HFFc6 (cell line): ENCODE results near the gene KRTAP9-6. TPM values are rescaled to one million over a fixed set of nuclear protein-coding genes. Genes with fewer than 3 reads are reported as not detected.

Experiments
- DNase-seq: peaks from one replicate; pipeline ENCODE4 v3.0.0-alpha.2; 2018
- H3K27ac Mint-ChIP-seq: 2 replicates; pipeline ENCODE4 v1.8.0; 2020; ENCODE audit warnings: mild to moderate bottlenecking, mixed read lengths
- H3K27me3 Mint-ChIP-seq: 2 replicates; pipeline ENCODE4 v1.8.0; 2021; ENCODE audit warnings: mild to moderate bottlenecking, moderate library complexity, mixed read lengths; ENCODE audit not compliant: insufficient read depth
- H3K36me3 Mint-ChIP-seq: 2 replicates; pipeline ENCODE4 v1.8.0; 2021; ENCODE audit warnings: low read depth, mixed read lengths
- H3K4me1 Mint-ChIP-seq: 2 replicates; pipeline ENCODE4 v1.8.0; 2020; ENCODE audit warnings: low read depth, mixed read lengths
- H3K4me3 Mint-ChIP-seq: 2 replicates; pipeline ENCODE4 v1.8.0; 2020; ENCODE audit warnings: mild to moderate bottlenecking, moderate library complexity, mixed read lengths
- H3K9me3 Mint-ChIP-seq: 2 replicates; pipeline ENCODE4 v1.8.0; 2020; ENCODE audit warnings: mild to moderate bottlenecking, mixed read lengths
- total RNA-seq, 6 experiments: library from RNA; stranded (reverse); fragmentation: NEBNext Ultra II Directional; extraction: Animal tissue kit (Norgen Biotek cat#: 25700); gene quantifications; 2 replicates in 1 of 6; 3 replicates in 5 of 6; pipeline ENCODE4 v1.2.3, GENCODE V29; 2021
- TF ChIP-seq, protein P1 (sequence below): fragments of 200-600 bp; sonication (generic); IDR thresholded peaks from 2 replicates; pipeline ENCODE4 v1.5.0; 2021; ENCODE audit warnings: antibody characterized with exemption, mild to moderate bottlenecking

The KRTAP9-6 gene
- total RNA-seq, 6 experiments from 2014 or later, result not detected

DNA sequence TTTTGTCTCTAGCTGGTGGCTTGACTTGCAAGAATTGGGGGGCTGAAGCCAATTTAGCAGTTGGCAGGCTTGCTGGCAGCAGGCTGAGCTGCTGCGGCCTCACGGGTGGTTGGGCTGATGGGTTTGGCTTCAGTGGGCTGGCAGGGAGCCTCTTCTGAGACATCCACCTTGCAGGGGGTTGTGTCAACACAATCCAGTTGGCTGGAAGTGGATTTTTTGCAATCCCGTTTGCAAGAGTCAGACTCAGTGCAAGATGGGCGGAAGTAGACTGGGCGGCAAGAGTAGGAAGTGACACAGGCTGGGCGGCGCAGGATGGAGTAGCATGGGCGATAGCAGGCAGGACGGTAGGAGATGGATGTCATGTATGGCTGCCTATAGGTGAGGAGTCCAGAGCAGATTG lies 42.5 kb downstream of the KRTAP9-6 start:
- no peaks in the 10 kb centered on the region; the same call in 1 of the 2 replicates for H3K9me3 Mint-ChIP-seq
- no peak overlapping the region for H3K27ac Mint-ChIP-seq
- peaks cover 7% of the 10 kb centered on the region for H3K27me3 Mint-ChIP-seq
- H3K4me1 Mint-ChIP-seq, result peaks cover 13% of the 10 kb centered on the region
- TF ChIP-seq, protein P1, sequence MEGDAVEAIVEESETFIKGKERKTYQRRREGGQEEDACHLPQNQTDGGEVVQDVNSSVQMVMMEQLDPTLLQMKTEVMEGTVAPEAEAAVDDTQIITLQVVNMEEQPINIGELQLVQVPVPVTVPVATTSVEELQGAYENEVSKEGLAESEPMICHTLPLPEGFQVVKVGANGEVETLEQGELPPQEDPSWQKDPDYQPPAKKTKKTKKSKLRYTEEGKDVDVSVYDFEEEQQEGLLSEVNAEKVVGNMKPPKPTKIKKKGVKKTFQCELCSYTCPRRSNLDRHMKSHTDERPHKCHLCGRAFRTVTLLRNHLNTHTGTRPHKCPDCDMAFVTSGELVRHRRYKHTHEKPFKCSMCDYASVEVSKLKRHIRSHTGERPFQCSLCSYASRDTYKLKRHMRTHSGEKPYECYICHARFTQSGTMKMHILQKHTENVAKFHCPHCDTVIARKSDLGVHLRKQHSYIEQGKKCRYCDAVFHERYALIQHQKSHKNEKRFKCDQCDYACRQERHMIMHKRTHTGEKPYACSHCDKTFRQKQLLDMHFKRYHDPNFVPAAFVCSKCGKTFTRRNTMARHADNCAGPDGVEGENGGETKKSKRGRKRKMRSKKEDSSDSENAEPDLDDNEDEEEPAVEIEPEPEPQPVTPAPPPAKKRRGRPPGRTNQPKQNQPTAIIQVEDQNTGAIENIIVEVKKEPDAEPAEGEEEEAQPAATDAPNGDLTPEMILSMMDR, result no peak
- H3K36me3 Mint-ChIP-seq, result no peaks in the 10 kb centered on the region
- DNase-seq, result no peak
- no peak overlapping the region for H3K4me3 Mint-ChIP-seq

DNA sequence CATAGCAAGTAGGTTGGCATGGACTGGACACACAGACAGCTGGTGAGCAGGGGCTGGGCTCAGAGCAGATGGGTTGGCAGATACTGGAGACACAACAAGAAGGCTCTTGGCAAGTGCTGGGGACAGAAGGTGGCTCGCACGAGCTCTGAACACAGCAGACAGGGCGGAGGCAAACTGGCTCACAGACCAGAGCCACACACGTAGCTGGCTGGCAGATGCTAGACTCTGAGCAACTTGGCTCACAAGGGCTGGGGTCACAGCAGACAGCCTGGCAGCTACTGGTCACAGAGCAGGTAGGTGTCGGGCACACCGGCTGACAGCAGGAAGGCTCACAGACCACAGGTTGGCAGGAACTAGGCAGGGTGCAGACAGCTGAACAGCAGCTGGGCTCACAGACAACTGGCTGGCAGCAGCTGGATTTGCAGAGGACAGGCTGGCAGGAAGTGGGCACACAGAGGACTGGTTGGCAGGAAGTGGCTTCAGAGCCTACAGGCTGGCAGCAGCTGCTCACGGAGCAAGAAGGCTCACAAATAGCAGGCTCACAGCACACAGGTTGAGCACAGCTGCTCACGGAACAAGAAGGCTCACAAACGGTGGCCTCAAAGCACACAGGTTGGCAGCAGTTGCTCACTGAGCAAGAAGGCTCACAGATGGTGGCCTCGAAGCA lies 43.2 kb downstream of the KRTAP9-6 start:
- Mint-ChIP-seq H3K4me1 (peaks cover 13% of the 10 kb centered on the region), H3K27ac (no peak overlapping the region), H3K27me3 (peaks cover 7% of the 10 kb centered on the region), H3K9me3 (no peaks in the 10 kb centered on the region; the same call in 1 of the 2 replicates), H3K36me3 (no peaks in the 10 kb centered on the region), H3K4me3 (no peak overlapping the region)
- TF ChIP-seq, protein P1, result no peak
- DNase-seq, result no peak

DNA sequence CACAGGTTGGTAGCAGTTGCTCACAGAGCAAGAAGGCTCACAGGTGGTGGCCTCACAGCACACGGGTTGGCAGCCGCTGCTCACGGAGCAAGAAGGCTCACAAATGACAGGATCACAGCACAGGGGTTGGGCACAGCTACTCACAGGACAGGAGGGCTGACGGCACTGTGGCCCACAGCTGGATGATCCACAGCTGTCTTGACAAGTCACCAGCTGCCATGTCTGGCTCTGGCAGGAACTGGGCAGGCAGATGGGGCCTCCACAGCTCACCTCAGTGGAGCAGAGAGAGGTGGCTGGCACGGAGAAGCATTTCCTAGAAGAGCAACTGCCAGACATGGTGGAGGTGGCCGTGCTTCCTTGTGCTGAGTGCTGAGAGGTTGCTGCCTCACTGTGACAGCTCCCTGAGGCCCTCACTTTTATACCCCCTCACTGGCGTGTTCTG lies 43.8 kb downstream of the KRTAP9-6 start, which contains the start of gene KRTAP16-1:
Gene KRTAP16-1, minus strand, starts transcription at position 392 of the 442 bp plus-strand sequence. Its CDS starts 56 bp downstream, at position 336.
- no peak within 1 kb of the TSS for H3K27ac Mint-ChIP-seq
- H3K27me3 Mint-ChIP-seq, result peaks cover 7% of the 10 kb centered on the region
- TF ChIP-seq, protein P1, result no peak
- DNase-seq, result no peak
- H3K4me1 Mint-ChIP-seq, result peaks cover 13% of the 10 kb centered on the region
- H3K9me3 Mint-ChIP-seq, result no peaks in the 10 kb centered on the region; the same call in 1 of the 2 replicates
- H3K36me3 Mint-ChIP-seq, result no peaks in the 10 kb centered on the region
- no peak within 1 kb of the TSS for H3K4me3 Mint-ChIP-seq

DNA sequence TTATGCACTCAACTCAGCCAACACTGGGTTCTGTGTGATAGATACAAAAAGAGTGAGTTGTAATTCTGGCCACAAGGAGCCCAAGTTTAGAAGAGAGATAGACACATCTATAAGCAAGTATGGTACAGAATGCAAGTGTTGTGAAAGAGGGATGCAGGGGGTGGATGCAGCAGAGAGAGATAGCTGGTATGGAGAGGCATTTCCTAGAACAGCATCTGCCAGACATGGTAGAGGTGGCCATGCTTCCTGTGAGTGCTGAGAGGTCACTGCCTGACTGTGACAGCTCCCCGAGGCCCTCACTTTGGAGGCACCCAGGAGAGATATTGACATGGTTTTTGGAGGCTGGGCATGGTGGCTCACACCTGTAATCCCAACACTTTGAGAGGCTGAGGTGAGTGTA lies 45.9 kb downstream of the KRTAP9-6 start:
- H3K27ac Mint-ChIP-seq, result no peak overlapping the region
- DNase-seq, result no peak
- peaks cover 13% of the 10 kb centered on the region for H3K4me1 Mint-ChIP-seq
- no peak overlapping the region for H3K4me3 Mint-ChIP-seq
- peaks cover 7% of the 10 kb centered on the region for H3K27me3 Mint-ChIP-seq
- no peaks in the 10 kb centered on the region for H3K36me3 Mint-ChIP-seq
- TF ChIP-seq, protein P1, result no peak
- H3K9me3 Mint-ChIP-seq, result no peaks in the 10 kb centered on the region; the same call in 1 of the 2 replicates

DNA sequence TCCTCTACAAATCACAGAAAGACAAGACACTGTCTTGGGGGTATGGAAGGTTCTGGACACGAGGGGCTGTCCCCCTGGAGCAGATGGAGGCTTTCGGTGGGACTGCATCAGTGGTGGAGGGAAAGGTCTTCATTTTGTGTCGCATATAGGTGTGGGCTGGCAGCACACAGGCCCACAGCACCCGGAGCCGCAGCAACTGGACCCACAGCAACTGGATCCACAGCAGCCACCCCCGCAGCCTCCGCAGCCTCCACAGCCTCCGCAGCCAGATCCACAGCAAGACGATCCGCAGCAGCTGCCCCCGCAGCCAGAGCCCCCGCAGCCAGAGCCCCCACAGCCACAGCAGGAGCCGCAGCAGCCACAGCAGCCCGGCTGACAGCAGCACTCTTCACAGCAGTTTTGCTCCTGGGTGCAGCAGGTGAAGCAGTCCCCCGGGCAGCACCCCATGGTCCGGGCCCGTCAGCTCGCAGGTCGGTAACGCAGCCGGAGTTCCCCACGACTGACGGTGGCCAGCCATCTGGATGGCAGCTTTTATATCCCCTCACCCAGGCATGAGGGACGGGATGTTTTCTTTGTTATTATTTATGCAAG lies 50.1 kb downstream of the KRTAP9-6 start, which contains the start of gene KRTAP17-1:
Gene KRTAP17-1, minus strand, starts transcription at position 507 of the 591 bp plus-strand sequence. Its CDS starts 60 bp downstream, at position 447.
- Mint-ChIP-seq H3K27me3 (peaks cover 7% of the 10 kb centered on the region; the same call in 1 of the 2 replicates), H3K27ac (no peak within 1 kb of the TSS), H3K4me1 (no peaks in the 10 kb centered on the region; the same call in 1 of the 2 replicates), H3K9me3 (peaks cover 15% of the 10 kb centered on the region), H3K36me3 (peaks cover 14% of the 10 kb centered on the region), H3K4me3 (no peak within 1 kb of the TSS)
- TF ChIP-seq, protein P1, result no peak
- DNase-seq, result no peak

Other genes starting within 250 kb of the KRTAP9-6 start
- gene KRTAP1-5, start 238.2 kb upstream of the KRTAP9-6 start, total RNA-seq, result 100 to 1,000 TPM in 1 of 6 experiments, 10 to 100 TPM in 5; 61.6 to 114 (median 76.8) TPM
- gene KRTAP1-4, start 235.2 kb upstream of the KRTAP9-6 start, total RNA-seq, result not detected
- gene KRTAP1-3, start 230.5 kb upstream of the KRTAP9-6 start, total RNA-seq, result not detected
- 1 to 10 TPM in 1 of 6 experiments, under 1 TPM in 5; 0.21 to 1.1 (median 0.50) TPM for gene KRTAP1-1, start 223.9 kb upstream of the KRTAP9-6 start, total RNA-seq
- gene KRTAP2-1, start 218.1 kb upstream of the KRTAP9-6 start, total RNA-seq, result under 1 TPM in 1 of 6 experiments, not detected in 5; 0.38 TPM
- under 1 TPM in 4 of 6 experiments, not detected in 2; 0.46 to 0.96 (median 0.53) TPM for gene KRTAP2-2, start 210.1 kb upstream of the KRTAP9-6 start, total RNA-seq
- gene KRTAP2-3, start 205.3 kb upstream of the KRTAP9-6 start, total RNA-seq, result 100 to 1,000 TPM in 1 of 6 experiments, 10 to 100 TPM in 5; 30.3 to 105 (median 44.4) TPM
- gene KRTAP2-4, start 199.5 kb upstream of the KRTAP9-6 start, total RNA-seq, result not detected
- gene KRTAP4-7, start 181.2 kb upstream of the KRTAP9-6 start, total RNA-seq, result not detected
- gene KRTAP4-8, start 167.2 kb upstream of the KRTAP9-6 start, total RNA-seq, result not detected
- not detected for gene KRTAP4-16, start 163.2 kb upstream of the KRTAP9-6 start, total RNA-seq
- gene KRTAP4-9, start 160.0 kb upstream of the KRTAP9-6 start, total RNA-seq, result under 1 TPM in 2 of 6 experiments, not detected in 4; 0.85 to 0.90 TPM
- gene KRTAP4-11, start 147.0 kb upstream of the KRTAP9-6 start, total RNA-seq, result not detected
- 1 to 10 TPM; 6.1 to 8.4 (median 6.7) TPM for gene KRTAP4-12, start 141.2 kb upstream of the KRTAP9-6 start, total RNA-seq
- not detected for gene KRTAP4-6, start 124.8 kb upstream of the KRTAP9-6 start, total RNA-seq
- not detected for gene KRTAP4-5, start 115.6 kb upstream of the KRTAP9-6 start, total RNA-seq
- gene KRTAP4-4, start 104.6 kb upstream of the KRTAP9-6 start, total RNA-seq, result not detected
- gene KRTAP4-3, start 97.2 kb upstream of the KRTAP9-6 start, total RNA-seq, result not detected
- not detected for gene KRTAP4-2, start 87.2 kb upstream of the KRTAP9-6 start, total RNA-seq
- gene KRTAP4-1, start 80.5 kb upstream of the KRTAP9-6 start, total RNA-seq, result not detected
- not detected for gene KRTAP9-1, start 75.5 kb upstream of the KRTAP9-6 start, total RNA-seq
- not detected for gene KRTAP9-2, start 38.7 kb upstream of the KRTAP9-6 start, total RNA-seq
- gene KRTAP9-3, start 32.9 kb upstream of the KRTAP9-6 start, total RNA-seq, result not detected
- not detected for gene KRTAP9-8, start 27.4 kb upstream of the KRTAP9-6 start, total RNA-seq
- not detected for gene KRTAP9-4, start 15.7 kb upstream of the KRTAP9-6 start, total RNA-seq
- gene KRTAP9-9, start 10.0 kb upstream of the KRTAP9-6 start, total RNA-seq, result not detected
- gene KRTAP9-7, start 10.3 kb downstream of the KRTAP9-6 start, total RNA-seq, result not detected
- not detected for gene KRTAP29-1, start 37.5 kb downstream of the KRTAP9-6 start, total RNA-seq
- gene KRTAP16-1, start 43.9 kb downstream of the KRTAP9-6 start, total RNA-seq, result not detected
- not detected for gene KRTAP17-1, start 50.3 kb downstream of the KRTAP9-6 start, total RNA-seq
- not detected for gene KRT33A, start 85.5 kb downstream of the KRTAP9-6 start, total RNA-seq
- gene KRT33B, start 104.4 kb downstream of the KRTAP9-6 start, total RNA-seq, result 1 to 10 TPM in 2 of 6 experiments, under 1 TPM in 4; 0.75 to 2.5 (median 0.96) TPM
- 100 to 1,000 TPM in 2 of 6 experiments, 10 to 100 TPM in 4; 58.8 to 247 (median 71.3) TPM for gene KRT34, start 116.9 kb downstream of the KRTAP9-6 start, total RNA-seq
- under 1 TPM in 2 of 6 experiments, not detected in 4; 0.09 to 0.14 TPM for gene KRT31, start 132.2 kb downstream of the KRTAP9-6 start, total RNA-seq
- not detected for gene KRT37, start 159.2 kb downstream of the KRTAP9-6 start, total RNA-seq
- gene KRT38, start 175.6 kb downstream of the KRTAP9-6 start, total RNA-seq, result under 1 TPM; 0.25 to 0.62 (median 0.43) TPM
- under 1 TPM in 2 of 6 experiments, not detected in 4; 0.14 TPM for gene KRT32, start 202.0 kb downstream of the KRTAP9-6 start, total RNA-seq
- gene KRT35, start 215.8 kb downstream of the KRTAP9-6 start, total RNA-seq, result not detected
- gene KRT36, start 224.5 kb downstream of the KRTAP9-6 start, total RNA-seq, result not detected
- not detected for gene KRT13, start 240.2 kb downstream of the KRTAP9-6 start, total RNA-seq